ENCODE results near the gene P2RY8.
"Not testable (repeated sequence)": the region's sequence is repeated elsewhere in the genome, so short reads cannot be mapped to it uniquely, and the experiment has no call there.

P2RY8 gene

GRCh38 chrX:1542994-1543725 lies 6.2 kb upstream of the P2RY8 start:
- DNase-seq = no peak

GRCh38 chrX:1539146-1539545 lies 2.2 kb upstream of the P2RY8 start:
- not testable (repeated sequence) for DNase-seq

- DNase-seq = not testable (repeated sequence)
Measured at GRCh38 chrX:1537716-1538090, 718 bp upstream of the P2RY8 start.

GRCh38 chrX:1536712-1537030 lies 314 bp downstream of the P2RY8 start:
- no peak for DNase-seq

- peak; percentile 73 for DNase-seq
Measured at GRCh38 chrX:1535241-1536041, 1.5 kb downstream of the P2RY8 start.

- peak; percentile 61 for DNase-seq
Measured at GRCh38 chrX:1534301-1535168, 2.5 kb downstream of the P2RY8 start.

- DNase-seq = no peak
Measured at GRCh38 chrX:1533058-1533457, 3.9 kb downstream of the P2RY8 start.

GRCh38 chrX:1531096-1531890 lies 5.7 kb downstream of the P2RY8 start:
- DNase-seq = peak; percentile 72

GRCh38 chrX:1529756-1530155 lies 7.2 kb downstream of the P2RY8 start:
- DNase-seq = no peak

GRCh38 chrX:1529328-1529727 lies 7.7 kb downstream of the P2RY8 start:
- DNase-seq = no peak

- no peak for DNase-seq
Measured at GRCh38 chrX:1528884-1529203, 8.1 kb downstream of the P2RY8 start.

GRCh38 chrX:1528186-1528883 lies 8.7 kb downstream of the P2RY8 start:
- peak; percentile 43 for DNase-seq

- DNase-seq = no peak
Measured at GRCh38 chrX:1527457-1527856, 9.5 kb downstream of the P2RY8 start.

- DNase-seq = no peak
Measured at GRCh38 chrX:1526565-1526964, 10.4 kb downstream of the P2RY8 start.

- no peak for DNase-seq
Measured at GRCh38 chrX:1525583-1526355, 11.2 kb downstream of the P2RY8 start.

GRCh38 chrX:1524874-1525582 lies 12.0 kb downstream of the P2RY8 start:
- no peak for DNase-seq

- DNase-seq = not testable (repeated sequence)
Measured at GRCh38 chrX:1522905-1523304, 14.1 kb downstream of the P2RY8 start.

- peak; percentile 69 for DNase-seq
Measured at GRCh38 chrX:1521459-1521956, 15.5 kb downstream of the P2RY8 start.

- DNase-seq = no peak
Measured at GRCh38 chrX:1520350-1520749, 16.6 kb downstream of the P2RY8 start.

- DNase-seq = no peak
Measured at GRCh38 chrX:1519022-1519497, 17.9 kb downstream of the P2RY8 start.

Measured in activated CD4-positive, alpha-beta T cell treated with anti-CD3 and anti-CD28 coated beads for 48 hours (primary cell).